Measurements from ENCODE around the gene DOCK8. TPM values are rescaled to one million over a fixed set of nuclear protein-coding genes. Genes with fewer than 3 reads are reported as not detected.

Gene DOCK8
- polyA plus RNA-seq, 1 donor (not counting 4 experiments of a cell fraction or from before 2014, with no cell fraction given): 1.5 TPM

DNA sequence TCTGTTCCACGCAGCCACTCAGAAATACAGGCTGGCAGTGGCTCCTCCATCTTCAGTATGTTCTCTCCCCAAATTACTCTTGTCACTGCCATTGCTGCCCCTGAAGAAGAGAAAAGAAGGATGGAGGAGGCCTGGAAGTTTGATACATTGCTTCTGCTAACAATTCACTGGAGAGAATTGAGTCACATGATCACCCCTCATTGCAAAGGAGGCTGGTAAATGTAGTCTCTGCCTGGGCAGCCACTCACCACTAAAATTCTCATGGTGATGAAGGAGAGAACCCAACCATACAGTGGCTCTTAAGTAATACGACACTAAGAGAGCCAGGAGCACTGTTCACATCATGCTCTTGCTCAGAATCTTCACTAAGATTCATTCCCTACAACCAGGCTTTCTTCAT, 112.0 kb downstream of the DOCK8 start:
- Histone ChIP-seq H3K27ac (ENCODE audit: control insufficient read depth, insufficient read depth, low read length) (no peak overlapping the region), H3K4me3 (ENCODE audit: control insufficient read depth in 2 of 3, extremely low read depth in 1 of 3, insufficient read depth in 2 of 3, low read depth in 1 of 3, low read length in 3 of 3) (no peak overlapping the region), H3K4me1 (ENCODE audit: control insufficient read depth, extremely low read depth, insufficient read depth, low read length) (no peaks in the 10 kb centered on the region), H3K79me2 (ENCODE audit: control insufficient read depth, insufficient read depth, low read length) (no peaks in the 10 kb centered on the region), H3K9ac (ENCODE audit: control insufficient read depth, extremely low read depth, insufficient read depth, low read length) (no peak overlapping the region), H2AFZ (ENCODE audit: control insufficient read depth, low read length) (no peak overlapping the region), H3K4me2 (ENCODE audit: control insufficient read depth, extremely low read depth, insufficient read depth, low read depth, low read length) (no peak overlapping the region), H3K9me1 (ENCODE audit: control insufficient read depth, extremely low read depth, insufficient read depth, low read length) (no peaks in the 10 kb centered on the region), H3K27me3 (ENCODE audit: control insufficient read depth, extremely low read depth, insufficient read depth, low read length) (no peaks in the 10 kb centered on the region), H4K20me1 (ENCODE audit: control insufficient read depth, extremely low read depth, insufficient read depth, low read length) (no peaks in the 10 kb centered on the region), H3K9me3 (ENCODE audit: control insufficient read depth, low read depth, low read length) (no peaks in the 10 kb centered on the region), H3K36me3 (ENCODE audit: control insufficient read depth in 2 of 2, extremely low read depth in 1 of 2, insufficient read depth in 2 of 2, low read length in 2 of 2) (no peaks in the 10 kb centered on the region)
- DNase-seq (ENCODE audit: low read depth, low spot score) (no peak), FAIRE-seq (no peak)
- dilution Hi-C loops (cut with MboI; ENCODE audit: extremely low pct_ligation_motif_present, low sequenced_read_pairs): no loop called here
- TF ChIP-seq EZH2 (IDR thresholded peaks at IDR 0.05; ENCODE audit: low read length) (no peak), CTCF (optimal IDR thresholded peaks at IDR 0.05 in 1 of 3, IDR thresholded peaks at IDR 0.05 in 1 of 3, conservative IDR thresholded peaks at IDR 0.05 in 1 of 3; ENCODE audit: extremely low read depth in 1 of 3, insufficient read depth in 2 of 3, low read length in 3 of 3) (no peak)

- H2AFZ ChIP-seq (ENCODE audit: control insufficient read depth, low read length): no peak overlapping the region
- H3K4me3 ChIP-seq (ENCODE audit: control insufficient read depth in 2 of 3, extremely low read depth in 1 of 3, insufficient read depth in 2 of 3, low read depth in 1 of 3, low read length in 3 of 3): no peak overlapping the region
- H3K36me3 ChIP-seq (ENCODE audit: control insufficient read depth in 2 of 2, extremely low read depth in 1 of 2, insufficient read depth in 2 of 2, low read length in 2 of 2): no peaks in the 10 kb centered on the region
- H3K9me1 ChIP-seq (ENCODE audit: control insufficient read depth, extremely low read depth, insufficient read depth, low read length): no peaks in the 10 kb centered on the region
- H3K27me3 ChIP-seq (ENCODE audit: control insufficient read depth, extremely low read depth, insufficient read depth, low read length): no peaks in the 10 kb centered on the region
- no peaks in the 10 kb centered on the region for H3K4me1 ChIP-seq (ENCODE audit: control insufficient read depth, extremely low read depth, insufficient read depth, low read length)
- no peak for TF ChIP-seq CTCF (optimal IDR thresholded peaks at IDR 0.05 in 1 of 3, IDR thresholded peaks at IDR 0.05 in 1 of 3, conservative IDR thresholded peaks at IDR 0.05 in 1 of 3; ENCODE audit: extremely low read depth in 1 of 3, insufficient read depth in 2 of 3, low read length in 3 of 3)
- no peak for TF ChIP-seq EZH2 (IDR thresholded peaks at IDR 0.05; ENCODE audit: low read length)
- no peaks in the 10 kb centered on the region for H3K9me3 ChIP-seq (ENCODE audit: control insufficient read depth, low read depth, low read length)
- no peaks in the 10 kb centered on the region for H3K79me2 ChIP-seq (ENCODE audit: control insufficient read depth, insufficient read depth, low read length)
- H3K4me2 ChIP-seq (ENCODE audit: control insufficient read depth, extremely low read depth, insufficient read depth, low read depth, low read length): no peak overlapping the region
- no peak overlapping the region for H3K27ac ChIP-seq (ENCODE audit: control insufficient read depth, insufficient read depth, low read length)
- dilution Hi-C loops (cut with MboI; ENCODE audit: extremely low pct_ligation_motif_present, low sequenced_read_pairs): no loop called here
- H4K20me1 ChIP-seq (ENCODE audit: control insufficient read depth, extremely low read depth, insufficient read depth, low read length): no peaks in the 10 kb centered on the region
- no peak for FAIRE-seq
- no peak for DNase-seq (ENCODE audit: low read depth, low spot score)
- H3K9ac ChIP-seq (ENCODE audit: control insufficient read depth, extremely low read depth, insufficient read depth, low read length): no peak overlapping the region
Measured at GRCh38 chr9:328453-328852, 113.8 kb downstream of the DOCK8 start.
